OCI-LY7 (cell line): ENCODE results near the gene NTPCR. TPM values are rescaled to one million over a fixed set of nuclear protein-coding genes. Genes with fewer than 3 reads are reported as not detected.

Source experiments
- BruUV-seq: library from RNA; stranded (reverse); fragments of 400-500 nt; replicated peaks from 2 replicates; lab custom pipeline; 2021; lab: Mats Ljungman, UMichigan
- CTCF ChIA-PET: fragments of 300-600 bp; sonication (Branson Sonifier 250); formaldehyde crosslinking; loops from one replicate; lab custom pipeline; 2022; ENCODE audit warnings: antibody characterized with exemption; ENCODE audit not compliant: unreplicated experiment; lab: Charles Lee
- POLR2A ChIA-PET: fragments of 300-600 bp; sonication (Branson Sonifier 250); formaldehyde crosslinking; loops from one replicate; lab custom pipeline; 2022; ENCODE audit warnings: antibody characterized with exemption; lab: Charles Lee
- DNase-seq: peaks from one replicate; pipeline ENCODE4 v3.0.0-alpha.2; 2015; ENCODE audit warnings: low spot score
- H2AFZ ChIP-seq: fragments of 200-600 bp; sonication (generic), shearing (Covaris generic); 2 replicates; pipeline ENCODE4 v1.6.1; 2014; ENCODE audit warnings: mild to moderate bottlenecking, antibody characterized with exemption, low read length, moderate library complexity
- H3K27ac ChIP-seq: fragments of 200-600 bp; sonication (generic); 2 replicates; pipeline ENCODE4 v1.5.1; 2014; ENCODE audit warnings: mixed run types, low read depth, mild to moderate bottlenecking, moderate library complexity, low read length, inconsistent platforms; ENCODE audit not compliant: poor library complexity, severe bottlenecking
- H3K36me3 ChIP-seq: fragments of 200-600 bp; sonication (generic); 2 replicates; pipeline ENCODE4 v1.6.1; 2014; ENCODE audit warnings: mild to moderate bottlenecking, antibody characterized with exemption, low read length, moderate library complexity, mixed read lengths; ENCODE audit not compliant: insufficient read depth
- H3K4me1 ChIP-seq: fragments of 200-600 bp; sonication (generic); 2 replicates; pipeline ENCODE4 v1.5.1; 2014; ENCODE audit warnings: mild to moderate bottlenecking, low read length; ENCODE audit not compliant: insufficient read depth, poor library complexity, severe bottlenecking
- H3K4me2 ChIP-seq: fragments of 200-600 bp; sonication (generic); 2 replicates; pipeline ENCODE4 v1.6.1; 2014; ENCODE audit warnings: mild to moderate bottlenecking, low read length
- H3K4me3 ChIP-seq: fragments of 200-600 bp; sonication (generic); 2 replicates; pipeline ENCODE4 v1.5.1; 2014; ENCODE audit warnings: mild to moderate bottlenecking, low read depth, low read length; ENCODE audit not compliant: poor library complexity, severe bottlenecking
- H3K79me2 ChIP-seq: fragments of 200-600 bp; sonication (generic); 2 replicates; pipeline ENCODE4 v1.6.1; 2016; ENCODE audit warnings: low read depth, mild to moderate bottlenecking, low read length, moderate library complexity, mixed read lengths; ENCODE audit not compliant: insufficient read depth
- H3K9me2 ChIP-seq: fragments of 200-600 bp; sonication (generic); 2 replicates; pipeline ENCODE4 v1.6.1; 2016; ENCODE audit warnings: mild to moderate bottlenecking, low read length, mixed read lengths; ENCODE audit not compliant: insufficient read depth
- H3K9me3 ChIP-seq: fragments of 200-600 bp; sonication (generic); 2 replicates; pipeline ENCODE4 v1.6.1; 2014; ENCODE audit warnings: mild to moderate bottlenecking, mixed run types, low read length, mixed read lengths
- H4K20me1 ChIP-seq: fragments of 200-600 bp; sonication (generic); 2 replicates; pipeline ENCODE4 v1.6.1; 2014; ENCODE audit warnings: mild to moderate bottlenecking, antibody characterized with exemption, low read length, moderate library complexity, mixed read lengths; ENCODE audit not compliant: insufficient read depth
- CTCF ChIP-seq: fragments of 200-600 bp; sonication (generic); conservative IDR thresholded peaks from 2 replicates; pipeline ENCODE4 v1.5.1; 2014; ENCODE audit warnings: mild to moderate bottlenecking, antibody characterized with exemption, low read length, moderate library complexity, mixed read lengths
- EZH2phosphoT487 ChIP-seq: fragments of 200-600 bp; sonication (generic); IDR thresholded peaks from 2 replicates; pipeline ENCODE4 v1.6.1; 2018; ENCODE audit warnings: low read depth, borderline replicate concordance, mild to moderate bottlenecking, mixed run types, antibody characterized with exemption, low read length, moderate library complexity, mixed read lengths
- intact Hi-C: fragments of 100-400 bp; cut with micrococcal nuclease; formaldehyde crosslinking; loops from one replicate; pipeline ENCODE4 v1.10.0; 2022; ENCODE audit not compliant: unreplicated experiment
- total RNA-seq, 2 experiments: library from RNA; depleted of rRNA in 1 of 2; stranded (reverse); fragments of >200 nt in 1 of 2; shearing (Covaris generic) in 1 of 2; gene quantifications; 2 replicates each; pipeline ENCODE4 v1.2.3, GENCODE V29; 2014 to 2022

Gene NTPCR
- total RNA-seq, 2 experiments from 2014 or later = 17.3 to 39.1 TPM

- intact Hi-C loops = no loop called here
Measured at GRCh38 chr1:232980355-232980978, 30.1 kb downstream of the NTPCR start.

GRCh38 chr1:232980986-232981560, 30.7 kb downstream of the NTPCR start:
- ChIA-PET POLR2A (interaction anchor here (0.6 kb wide), 1 partner anchor 206 kb away, joined by 8 read pairs; no protein-coding TSS in a partner anchor), CTCF (no interaction called here)
- H4K20me1 ChIP-seq = no peaks in the 10 kb centered on the region
- no peak overlapping the region for H2AFZ ChIP-seq
- H3K4me1 ChIP-seq = no peaks in the 10 kb centered on the region
- intact Hi-C loops = no loop called here
- no peak overlapping the region for H3K4me3 ChIP-seq
- no peaks in the 10 kb centered on the region for H3K9me2 ChIP-seq
- H3K9me3 ChIP-seq = no peaks in the 10 kb centered on the region
- no peak for TF ChIP-seq CTCF
- TF ChIP-seq EZH2phosphoT487 = no peak
- DNase-seq = no peak
- H3K36me3 ChIP-seq = 0 out of 2 replicates have a peak, but pooled peaks cover 6% of the 10 kb centered on the region
- BruUV-seq = no TSS peak
- no peaks in the 10 kb centered on the region for H3K79me2 ChIP-seq
- H3K27ac ChIP-seq = no peak overlapping the region
- no peak overlapping the region for H3K4me2 ChIP-seq

More at GRCh38 chr1:232980355-232980978, 30.1 kb downstream of the NTPCR start:
- H3K27ac ChIP-seq = no peak overlapping the region
- no peak for DNase-seq
- no peaks in the 10 kb centered on the region for H3K4me1 ChIP-seq
- POLR2A ChIA-PET = interaction anchor here (0.6 kb wide), 1 partner anchor 205 kb away, joined by 8 read pairs; no protein-coding TSS in a partner anchor
- 0 out of 2 replicates have a peak, but pooled peaks cover 6% of the 10 kb centered on the region for H3K36me3 ChIP-seq
- H3K4me2 ChIP-seq = no peak overlapping the region
- no TSS peak for BruUV-seq
- H3K9me2 ChIP-seq = no peaks in the 10 kb centered on the region
- H3K79me2 ChIP-seq = no peaks in the 10 kb centered on the region
- no peaks in the 10 kb centered on the region for H4K20me1 ChIP-seq
- H2AFZ ChIP-seq = no peak overlapping the region
- TF ChIP-seq CTCF (no peak), EZH2phosphoT487 (no peak)
- CTCF ChIA-PET = no interaction called here
- no peaks in the 10 kb centered on the region for H3K9me3 ChIP-seq
- H3K4me3 ChIP-seq = no peak overlapping the region
